Heart left ventricle (tissue), 16 donors: ENCODE data around the gene KRT2. TPM values are rescaled to one million over a fixed set of nuclear protein-coding genes. Genes with fewer than 3 reads are reported as not detected.

Experiments
- ATAC-seq, 4 donors: fragments of 200-7000 bp; cut with Tn5 transposase; one replicate each; pipeline ENCODE4 v1.9.1; 2020 to 2022; ENCODE audit warnings: moderate library complexity in 4 of 4, mild to moderate bottlenecking in 3 of 4, moderate number of reproducible peaks in 1 of 4
- DNase-seq, 5 donors: peaks; one replicate each; pipeline ENCODE4 v3.0.0-alpha.2; 2020
- H3K27ac ChIP-seq, 12 donors: fragments of 200-600 bp; sonication (generic) in 4 of 12; one replicate each; pipeline versions ENCODE4 v1.5.0 to v1.8.0; 2016 to 2022; ENCODE audit warnings: mild to moderate bottlenecking in 2 of 12
- H3K27me3 ChIP-seq, 9 donors: fragments of 200-600 bp; sonication (generic) in 2 of 9; one replicate each; pipeline versions ENCODE4 v1.5.1 to v1.8.0; 2016 to 2022; ENCODE audit warnings: mild to moderate bottlenecking in 3 of 9
- H3K36me3 ChIP-seq, 9 donors: fragments of 200-600 bp; sonication (generic) in 2 of 9; one replicate each; pipeline versions ENCODE4 v1.5.0 to v1.8.0; 2018 to 2022; ENCODE audit warnings: mild to moderate bottlenecking in 2 of 9
- H3K4me1 ChIP-seq, 12 donors: fragments of 200-600 bp; sonication (generic) in 4 of 12; one replicate each; pipeline versions ENCODE4 v1.5.0 to v1.8.0; 2016 to 2022; ENCODE audit warnings: mild to moderate bottlenecking in 3 of 12
- H3K4me3 ChIP-seq, 12 donors: fragments of 200-600 bp; sonication (generic) in 4 of 12; one replicate each; pipeline versions ENCODE4 v1.5.0 to v1.8.0; 2017 to 2022; ENCODE audit warnings: mild to moderate bottlenecking in 9 of 12, moderate library complexity in 4 of 12
- H3K9me3 ChIP-seq, 12 donors: fragments of 200-600 bp; sonication (generic) in 4 of 12; one replicate each; pipeline versions ENCODE4 v1.5.0 to v1.8.0; 2016 to 2022; ENCODE audit warnings: mild to moderate bottlenecking in 1 of 12
- CTCF ChIP-seq, 12 donors: fragments of 200-600 bp; sonication (generic) in 4 of 12; IDR thresholded peaks; one replicate each; pipeline versions ENCODE4 v1.5.0 to v1.8.0; 2018 to 2022; ENCODE audit warnings: antibody characterized with exemption in 12 of 12, mild to moderate bottlenecking in 5 of 12
- POLR2A ChIP-seq, 2 donors: fragments of 450-650 bp; IDR thresholded peaks; one replicate each; pipeline ENCODE4 v1.6.1; 2017; ENCODE audit warnings: antibody characterized with exemption in 2 of 2, mild to moderate bottlenecking in 2 of 2, moderate library complexity in 2 of 2
- WGBS, 4 donors: extraction: QIAGEN DNeasy Blood & Tissue Kit in 2 of 4; methylation state at CpG; one replicate each; pipeline versions ENCODE4 v1.1.5 to v1.1.7; 2013 to 2018; 5-methylcytosine and 5-hydroxymethylcytosine counted together
- intact Hi-C, 10 donors: fragments of 100-400 bp; cut with DNase I; formaldehyde crosslinking; loops; one replicate each; pipeline versions ENCODE4 v1.11.1 to v1.14.2; 2022
- polyA plus RNA-seq, 2 donors: library from polyadenylated mRNA; stranded (reverse); fragments of 200-250 nt; gene quantifications; one replicate each; pipeline ENCODE4 v1.2.3, GENCODE V29; 2013
- total RNA-seq, 9 donors: library from RNA; depleted of rRNA in 2 of 9; stranded (reverse); fragments of >200 nt in 2 of 9; fragmentation: NEBNext Ultra II Directional in 3 of 9; extraction: Animal tissue kit (Norgen Biotek cat#: 25700) in 3 of 9; gene quantifications; one replicate each; pipeline versions ENCODE4 v1.1.0 to v1.2.4, GENCODE V29; 2016 to 2023
- donor health status: ischemic (EF 13 %, LVEDD 7.1; RV severe dilation, severe dysfunction).
- donor health status: healthy with polysubstance abuse.
- donor health status: DM: no; HTN: yes; CAD: no.
- donor health status: DM: no; HTN: no; CAD: no.
- donor health status: ischemic (EF 25% LVEDD 6.9; RV normal size, moderate dysfunction).
- donor health status: ischemic (EF 25% LVEDD 5.7; RV mildly dilated, moderate dysfunction).
- donor health status: healthy.
- donor health status: DM: yes; HTN: yes; CAD: no.
- donor health status: ischemic (EF 35%, LVEDD 5.7; RV mildly dilated, moderate dysfunction).
- donor health status: nonischemic (EF 11% LVEDD 7.7; RV severe dilation, severe dysfunction).
- donor health status: DM: yes; HTN: yes; CAD: no.
- donor health status: PGD.
- donor health status: ischemic (EF 29% LVEDD 5.4; RV normal size, mild dysfunction).
- donor health status: nonischemic (EF 23%, LVEDD 6.1; RV moderate dilation, normal function).

KRT2 gene
- total and polyA plus RNA-seq, 11 donors, result not detected

DNA sequence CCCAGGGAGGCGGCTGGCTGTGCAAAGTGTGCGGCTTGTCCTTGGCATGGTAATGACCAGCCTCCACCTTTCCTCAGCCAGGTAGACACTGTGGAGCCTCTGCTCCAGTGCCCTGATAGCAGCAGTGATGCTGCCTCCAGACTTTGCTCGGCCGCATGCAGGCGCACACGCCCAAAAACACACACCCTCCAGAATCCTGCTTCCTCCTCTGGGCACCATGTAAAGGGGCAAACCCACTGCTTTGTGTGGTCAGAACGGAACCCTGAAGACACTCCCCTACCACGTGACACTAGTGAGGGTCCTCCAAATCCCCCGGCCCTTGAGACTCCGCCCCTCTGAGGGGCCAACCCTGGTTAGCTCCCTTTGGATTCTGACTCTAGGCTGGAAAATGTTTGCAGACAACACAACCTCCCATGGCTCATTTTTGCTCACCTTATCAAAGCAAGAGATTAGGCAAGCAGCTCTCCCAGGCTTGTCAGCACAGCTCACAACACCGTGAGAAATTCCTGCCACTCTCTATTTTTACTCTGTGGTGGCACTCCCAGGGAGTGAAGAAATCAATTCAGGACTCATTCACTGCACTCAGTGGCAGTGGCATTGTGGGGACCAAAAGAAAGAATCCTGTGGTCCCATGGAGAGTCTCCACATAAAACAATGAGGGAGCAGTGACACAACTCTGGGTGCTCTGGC lies 46.8 kb upstream of the KRT2 start:
- WGBS, 4 donors, result 29 to 67% (median 42%) methylated on average over 3 to 11 of the region's 11 CpGs
- peak; percentile 59 to 84 (median 80) for ATAC-seq

DNA sequence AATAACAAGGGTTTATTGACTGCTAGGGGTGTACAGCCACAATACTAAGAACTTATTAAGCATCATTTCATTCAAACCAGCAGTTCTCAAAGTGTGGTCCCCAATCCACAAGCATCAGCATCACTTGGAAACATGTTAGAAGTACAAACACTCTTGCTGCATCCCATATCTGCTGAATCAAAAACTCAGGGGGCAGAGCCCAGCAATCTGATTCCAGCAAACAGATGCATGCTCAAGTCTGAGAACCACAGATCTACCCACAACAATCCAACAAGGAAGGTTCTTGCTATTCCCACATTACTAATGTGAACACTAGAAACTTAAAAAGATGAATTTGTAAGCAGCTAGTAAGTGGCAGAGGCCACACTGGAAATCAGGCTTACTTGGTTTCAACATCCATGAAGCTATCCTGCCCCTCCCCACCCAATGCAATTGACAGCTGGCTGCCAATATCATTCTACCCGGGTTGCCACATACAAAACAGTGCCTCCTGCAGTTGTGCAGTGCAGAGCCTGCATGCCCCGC lies 45.1 kb upstream of the KRT2 start:
- 61 to 83% (median 76%) methylated on average over 2 of the region's 2 CpGs for WGBS, 4 donors
- Histone ChIP-seq H3K4me1 (peaks cover 0 to 17% (median 7%) of the 10 kb centered on the region in 12 donors), H3K36me3 (no peaks in the 10 kb centered on the region), H3K27me3 (peaks cover 0 to 22% (median 3%) of the 10 kb centered on the region in 9 donors), H3K9me3 (no peaks in the 10 kb centered on the region), H3K27ac (no peak overlapping the region), H3K4me3 (no peak overlapping the region)
- intact Hi-C loops, result no loop called here
- DNase-seq (no peak), ATAC-seq (no peak)
- TF ChIP-seq POLR2A (IDR thresholded peaks at IDR 0.05) (no peak), CTCF (IDR thresholded peaks at IDR 0.05) (no peak)

More for the DNA sequence above, 46.8 kb upstream of the KRT2 start:
- H3K4me1 ChIP-seq, result peaks cover 0 to 17% (median 7%) of the 10 kb centered on the region in 12 donors
- TF ChIP-seq CTCF (IDR thresholded peaks at IDR 0.05), result no peak
- TF ChIP-seq POLR2A (IDR thresholded peaks at IDR 0.05), result no peak
- peaks cover 0 to 12% (median 0%) of the 10 kb centered on the region in 9 donors for H3K27me3 ChIP-seq
- H3K27ac ChIP-seq, result no peak overlapping the region
- DNase-seq, result no peak
- intact Hi-C loops, result no loop called here
- no peaks in the 10 kb centered on the region for H3K36me3 ChIP-seq
- H3K4me3 ChIP-seq, result no peak overlapping the region
- no peaks in the 10 kb centered on the region for H3K9me3 ChIP-seq

GRCh38 chr12:52696588-52696987 lies 44.6 kb upstream of the KRT2 start:
- TF ChIP-seq CTCF (IDR thresholded peaks at IDR 0.05) (no peak), POLR2A (IDR thresholded peaks at IDR 0.05) (no peak)
- Histone ChIP-seq H3K9me3 (no peaks in the 10 kb centered on the region), H3K36me3 (no peaks in the 10 kb centered on the region), H3K27me3 (peaks cover 0 to 23% (median 5%) of the 10 kb centered on the region in 9 donors), H3K27ac (no peak overlapping the region), H3K4me3 (no peak overlapping the region), H3K4me1 (peaks cover 0 to 17% (median 7%) of the 10 kb centered on the region in 12 donors)
- intact Hi-C loops, result no loop called here
- no peak for ATAC-seq
- no peak for DNase-seq
- 76 to 82% (median 80%) methylated on average over 3 of the region's 3 CpGs for WGBS, 4 donors

DNA sequence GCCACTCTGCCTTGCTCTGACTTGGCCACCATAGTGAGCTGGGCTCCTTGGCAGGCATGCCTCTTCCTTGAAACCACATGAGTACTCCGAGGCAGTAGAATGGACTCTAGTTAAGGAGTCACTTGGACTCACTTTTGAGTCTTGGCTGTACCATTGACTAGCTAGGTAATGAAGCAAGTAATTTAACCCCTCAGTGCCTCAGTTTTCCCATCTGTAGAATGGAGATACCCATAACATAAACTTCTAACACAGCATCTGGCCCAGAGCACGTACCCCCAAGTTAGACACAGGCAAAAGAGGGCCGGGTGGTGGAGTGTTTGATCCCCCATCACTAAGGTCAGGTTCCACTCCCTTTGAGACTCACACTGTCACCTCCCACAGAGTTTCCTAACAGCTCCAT lies 43.0 kb upstream of the KRT2 start:
- Histone ChIP-seq H3K27ac (no peak overlapping the region), H3K4me1 (peaks cover 0 to 27% (median 9%) of the 10 kb centered on the region in 12 donors), H3K9me3 (no peaks in the 10 kb centered on the region), H3K36me3 (no peaks in the 10 kb centered on the region), H3K27me3 (peaks cover 9 to 38% (median 18%) of the 10 kb centered on the region in 9 donors), H3K4me3 (no peak overlapping the region)
- no peak for DNase-seq
- no peak for ATAC-seq
- 84 to 86% (median 84%) methylated on average over 3 of the region's 3 CpGs for WGBS, 4 donors
- intact Hi-C loops, result no loop called here
- TF ChIP-seq POLR2A (IDR thresholded peaks at IDR 0.05) (no peak), CTCF (IDR thresholded peaks at IDR 0.05) (no peak)
